GM12878 (cell line): ENCODE data around the gene NPTX1. TPM values are rescaled to one million over a fixed set of nuclear protein-coding genes. Genes with fewer than 3 reads are reported as not detected.

Source experiments
- ATAC-seq: fragments of 200-7000 bp; cut with Tn5 transposase; 3 replicates; pipeline ENCODE4 v1.9.1; 2020; ENCODE audit warnings: mild to moderate bottlenecking, moderate library complexity
- BruUV-seq: library from RNA; stranded (reverse); fragments of 400-500 nt; replicated peaks from 2 replicates; lab custom pipeline; 2021; lab: Mats Ljungman, UMichigan
- CTCF ChIA-PET: fragments of 300-600 bp; sonication (Branson Sonifier 250); formaldehyde crosslinking; extraction: SDS; loops from one replicate; lab custom pipeline; 2021; ENCODE audit warnings: inconsistent platforms; lab: Yijun Ruan, JAX
- POLR2A ChIA-PET: fragments of 350-600 bp; formaldehyde crosslinking; extraction: SDS; loops from one replicate; lab custom pipeline; 2021; ENCODE audit warnings: inconsistent platforms; lab: Charles Lee
- RAD21 ChIA-PET: fragments of 300-600 bp; sonication (Branson Sonifier 250); formaldehyde crosslinking; loops from one replicate; lab custom pipeline; 2023; ENCODE audit warnings: antibody characterized with exemption; ENCODE audit not compliant: unreplicated experiment; lab: Charles Lee
- SMC1A ChIA-PET: fragments of 300-600 bp; sonication (Branson Sonifier 250); formaldehyde crosslinking; loops from one replicate; lab custom pipeline; 2023; ENCODE audit not compliant: unreplicated experiment, uncharacterized antibody; lab: Charles Lee
- DNase-seq: peaks from one replicate; pipeline ENCODE4 v3.0.0-alpha.2; 2011; ENCODE audit warnings: low read depth, low spot score
- FAIRE-seq: peaks from 3 replicates; lab custom pipeline; 2011; peaks lifted over from hg19 to GRCh38; lab: Jason Lieb, UNC
- H2AFZ ChIP-seq: 2 replicates; pipeline ENCODE4 v1.6.0; 2011; ENCODE audit warnings: low read depth, low read length, control low read depth; ENCODE audit not compliant: control insufficient read depth
- H3K27ac ChIP-seq: 2 replicates; pipeline ENCODE4 v1.5.1; 2011; ENCODE audit warnings: control low read depth; ENCODE audit not compliant: control insufficient read depth, insufficient read depth
- H3K27me3 ChIP-seq, 2 experiments: replicated peaks in 1 of 2; 2 replicates each; pipeline versions ENCODE4 v1.6.0 to v1.6.1; 2011; ENCODE audit warnings: low read length in 1 of 2; ENCODE audit not compliant: control insufficient read depth in 2 of 2, insufficient read depth in 2 of 2
- H3K36me3 ChIP-seq, 2 experiments: 2 replicates each; pipeline ENCODE4 v1.5.1; 2011; ENCODE audit warnings: low read length in 1 of 2; ENCODE audit not compliant: control insufficient read depth in 2 of 2, insufficient read depth in 2 of 2
- H3K4me1 ChIP-seq: 2 replicates; pipeline ENCODE4 v1.6.1; 2011; ENCODE audit warnings: mild to moderate bottlenecking, low read length, moderate library complexity, mixed read lengths; ENCODE audit not compliant: control insufficient read depth, insufficient read depth
- H3K4me2 ChIP-seq: 2 replicates; pipeline ENCODE4 v1.6.0; 2011; ENCODE audit warnings: control low read depth; ENCODE audit not compliant: control insufficient read depth, insufficient read depth
- H3K4me3 ChIP-seq: fragments of 200-600 bp; sonication (generic); 2 replicates; pipeline ENCODE4 v1.5.1; 2016
- H3K79me2 ChIP-seq: 2 replicates; pipeline ENCODE4 v1.6.0; 2011; ENCODE audit warnings: low read length; ENCODE audit not compliant: control insufficient read depth, insufficient read depth
- H3K9ac ChIP-seq: 2 replicates; pipeline ENCODE4 v1.8.0; 2011; ENCODE audit warnings: low read length, control low read depth, mixed read lengths; ENCODE audit not compliant: control insufficient read depth, insufficient read depth
- H3K9me3 ChIP-seq: replicated peaks from 3 replicates; pipeline ENCODE4 v1.5.1; 2011; ENCODE audit warnings: mild to moderate bottlenecking, low read length; ENCODE audit not compliant: control insufficient read depth, insufficient read depth
- H4K20me1 ChIP-seq: 2 replicates; pipeline ENCODE4 v1.6.0; 2011; ENCODE audit not compliant: control insufficient read depth, insufficient read depth
- FOS ChIP-seq: IDR thresholded peaks from 3 replicates; pipeline ENCODE4 v1.6.1; 2011; ENCODE audit warnings: borderline replicate concordance; ENCODE audit not compliant: insufficient read length; ENCODE audit errors: extremely low read depth
- JUNB ChIP-seq: IDR thresholded peaks from 2 replicates; pipeline ENCODE4 v1.6.1; 2016; ENCODE audit warnings: antibody characterized with exemption, mild to moderate bottlenecking
- whole genome bisulfite sequencing: methylation state at CpG from one replicate; pipeline ENCODE4 v1.1.6; 2016; ENCODE audit warnings: low lambda C conversion rate; ENCODE audit not compliant: insufficient replicate concordance, insufficient coverage; ENCODE audit errors: missing lambda C conversion rate; 5-methylcytosine and 5-hydroxymethylcytosine counted together
- in situ Hi-C: fragments of 300-500 bp; cut with MboI; formaldehyde crosslinking; loops from 9 replicates; pipeline ENCODE4 v1.14.3; 2018; ENCODE audit warnings: mixed read lengths
- intact Hi-C: fragments of 100-400 bp; cut with micrococcal nuclease; formaldehyde crosslinking; loops from one replicate; pipeline ENCODE4 v1.14.2; 2022; ENCODE audit not compliant: unreplicated experiment
- polyA plus RNA-seq, 11 experiments: library from polyadenylated mRNA; depleted of rRNA in 4 of 11; unstranded in 6 of 11; stranded (reverse) in 5 of 11; fragments of >200 nt; fragmentation: Nextera tagmentation in 4 of 11; fragmentation: Illumina TruSeq in 1 of 11; extraction: Ambion mirVana in 4 of 11; extraction: Trizol in 1 of 11; gene quantifications; 1 replicate in 1 of 11; 2 replicates in 10 of 11; pipeline versions ENCODE4 v1.2.1 to v1.2.3, GENCODE V29; 2011 to 2016; ENCODE audit warnings: inconsistent platforms in 2 of 11, missing spikeins in 2 of 11, low read depth in 1 of 11
- total RNA-seq, 4 experiments: library from RNA; depleted of rRNA in 3 of 4; stranded (reverse); fragments of >200 nt in 3 of 4; fragmentation: Illumina TruSeq in 1 of 4; extraction: Trizol in 1 of 4; gene quantifications; 2 replicates each; pipeline versions ENCODE4 v1.2.1 to v1.2.3, GENCODE V29; 2013 to 2021
- TF ChIP-seq, protein P1 (sequence below), 3 experiments: IDR thresholded peaks in 2 of 3; conservative IDR thresholded peaks in 1 of 3; 2 replicates each; pipeline ENCODE4 v1.5.1; 2011; ENCODE audit warnings: low read depth in 3 of 3, low read length in 3 of 3, mild to moderate bottlenecking in 3 of 3, control low read depth in 2 of 3, moderate library complexity in 2 of 3, inconsistent platforms in 1 of 3, mixed read lengths in 1 of 3; ENCODE audit not compliant: control insufficient read depth in 2 of 3, insufficient read depth in 1 of 3; ENCODE audit errors: extremely low read depth in 1 of 3
- TF ChIP-seq, protein P2 (sequence below): IDR thresholded peaks from 2 replicates; pipeline ENCODE4 v1.6.1; 2011; ENCODE audit warnings: borderline replicate concordance, low read depth, mild to moderate bottlenecking, moderate library complexity, low read length; ENCODE audit not compliant: insufficient read depth, poor library complexity, severe bottlenecking

NPTX1 gene
- total and polyA plus RNA-seq, 10 of the 15 experiments (the other 5 are each of a cell fraction or from before 2014, with no cell fraction given): not detected

DNA sequence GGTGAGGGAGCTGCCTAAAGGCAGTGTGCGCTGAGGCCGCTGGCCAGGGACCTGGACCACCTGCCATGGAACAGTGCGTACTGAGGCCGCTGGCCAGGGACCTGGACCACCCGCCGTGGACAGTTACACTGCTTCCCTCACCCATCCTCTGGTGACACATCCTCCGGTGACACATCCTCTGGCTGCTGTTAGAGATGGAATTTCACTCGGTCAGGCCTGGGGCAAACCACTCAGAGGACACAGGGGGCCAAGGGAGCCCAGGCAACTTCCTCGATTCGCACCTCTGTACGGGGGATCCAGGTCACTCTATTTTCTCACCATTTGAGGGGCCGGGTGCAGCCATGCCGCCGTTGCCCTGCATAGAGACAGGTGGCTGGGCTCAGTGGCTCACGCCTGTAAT is 35.8 kb upstream of the NPTX1 start:
- Histone ChIP-seq H3K79me2 (no peaks in the 10 kb centered on the region), H3K4me3 (no peak overlapping the region), H3K27ac (no peak overlapping the region), H2AFZ (no peak overlapping the region), H3K4me1 (no peaks in the 10 kb centered on the region), H3K9me3 (no peaks in the 10 kb centered on the region), H3K9ac (no peak overlapping the region), H3K4me2 (no peak overlapping the region), H4K20me1 (no peaks in the 10 kb centered on the region), H3K27me3 (peaks cover 0 to 2% of the 10 kb centered on the region in 2 experiments; a peak in 1 of 4 replicates), H3K36me3 (no peaks in the 10 kb centered on the region)
- CTCF ChIA-PET: no interaction called here
- intact Hi-C loops (no loop called here), in situ Hi-C loops (no loop called here)
- POLR2A ChIA-PET: interaction anchor here (0.9 kb wide), 1 partner anchor 11 kb away, joined by 3 read pairs; no protein-coding TSS in a partner anchor
- SMC1A ChIA-PET: no interaction called here
- no peak for DNase-seq
- no TSS peak for BruUV-seq
- 69% methylated on average over 15 of the region's 15 CpGs for WGBS
- ATAC-seq: no peak
- no peak for FAIRE-seq
- TF ChIP-seq, protein P1, sequence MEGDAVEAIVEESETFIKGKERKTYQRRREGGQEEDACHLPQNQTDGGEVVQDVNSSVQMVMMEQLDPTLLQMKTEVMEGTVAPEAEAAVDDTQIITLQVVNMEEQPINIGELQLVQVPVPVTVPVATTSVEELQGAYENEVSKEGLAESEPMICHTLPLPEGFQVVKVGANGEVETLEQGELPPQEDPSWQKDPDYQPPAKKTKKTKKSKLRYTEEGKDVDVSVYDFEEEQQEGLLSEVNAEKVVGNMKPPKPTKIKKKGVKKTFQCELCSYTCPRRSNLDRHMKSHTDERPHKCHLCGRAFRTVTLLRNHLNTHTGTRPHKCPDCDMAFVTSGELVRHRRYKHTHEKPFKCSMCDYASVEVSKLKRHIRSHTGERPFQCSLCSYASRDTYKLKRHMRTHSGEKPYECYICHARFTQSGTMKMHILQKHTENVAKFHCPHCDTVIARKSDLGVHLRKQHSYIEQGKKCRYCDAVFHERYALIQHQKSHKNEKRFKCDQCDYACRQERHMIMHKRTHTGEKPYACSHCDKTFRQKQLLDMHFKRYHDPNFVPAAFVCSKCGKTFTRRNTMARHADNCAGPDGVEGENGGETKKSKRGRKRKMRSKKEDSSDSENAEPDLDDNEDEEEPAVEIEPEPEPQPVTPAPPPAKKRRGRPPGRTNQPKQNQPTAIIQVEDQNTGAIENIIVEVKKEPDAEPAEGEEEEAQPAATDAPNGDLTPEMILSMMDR (IDR thresholded peaks at IDR 0.05 in 2 of 3, conservative IDR thresholded peaks at IDR 0.05 in 1 of 3; ENCODE audit: control insufficient read depth in 2 of 3, extremely low read depth in 1 of 3, insufficient read depth in 1 of 3, low read depth in 3 of 3, low read length in 3 of 3): no peak
- RAD21 ChIA-PET: no interaction called here

DNA sequence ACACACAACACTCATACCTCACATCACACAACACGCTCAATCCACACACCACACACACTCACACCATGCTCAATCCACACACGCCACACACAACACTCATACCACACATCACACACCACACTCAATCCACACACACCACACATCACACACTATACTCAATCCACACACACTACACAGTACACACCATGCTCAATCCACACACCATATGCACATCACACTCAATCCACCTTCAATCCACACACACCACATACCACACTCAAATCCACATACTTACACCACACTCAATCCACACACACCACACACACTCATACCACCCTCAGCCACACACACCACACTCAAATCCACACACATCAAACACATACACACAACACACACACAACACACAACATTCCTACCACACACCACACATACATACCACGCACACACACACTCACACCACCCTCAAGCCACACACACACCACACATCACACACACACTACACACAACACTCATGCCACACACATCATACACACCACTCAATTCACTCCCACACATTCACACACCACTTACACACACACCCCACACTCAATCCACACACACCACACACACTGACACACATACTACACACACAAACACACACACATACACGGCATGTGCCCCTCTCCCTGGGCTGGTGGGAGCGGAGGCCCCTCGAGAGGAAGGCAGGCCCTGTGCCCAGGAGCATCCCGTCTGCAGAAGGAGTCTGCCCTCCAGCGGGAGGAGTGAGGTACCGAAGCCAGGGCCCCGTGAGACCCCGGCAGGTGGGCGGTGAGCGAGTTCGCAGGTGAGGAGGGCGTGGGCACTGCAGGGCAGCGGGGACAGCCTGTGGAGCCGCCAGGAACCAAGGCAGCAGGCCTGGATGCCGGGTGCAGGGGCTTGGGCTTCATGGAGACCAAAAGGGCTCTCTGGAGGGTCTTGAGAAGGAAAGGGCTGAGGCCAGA is 35.1 kb upstream of the NPTX1 start:
- no peaks in the 10 kb centered on the region for H3K9me3 ChIP-seq
- ChIA-PET SMC1A (no interaction called here), CTCF (no interaction called here), RAD21 (no interaction called here), POLR2A (interaction anchor here (0.9 kb wide), 1 partner anchor 10 kb away, joined by 3 read pairs; no protein-coding TSS in a partner anchor)
- FAIRE-seq (peak; percentile 41), ATAC-seq (no peak), DNase-seq (no peak)
- H3K4me3 ChIP-seq: no peak overlapping the region
- no peak overlapping the region for H3K4me2 ChIP-seq
- H3K27ac ChIP-seq: no peak overlapping the region
- in situ Hi-C loops: no loop called here
- intact Hi-C loops: no loop called here
- H3K4me1 ChIP-seq: no peaks in the 10 kb centered on the region
- peaks cover under 1 to 3% of the 10 kb centered on the region in 2 experiments; a peak in 2 of 4 replicates for H3K27me3 ChIP-seq
- H3K36me3 ChIP-seq: no peaks in the 10 kb centered on the region
- no peaks in the 10 kb centered on the region for H3K79me2 ChIP-seq
- 20% methylated on average over 18 of the region's 18 CpGs for WGBS
- H4K20me1 ChIP-seq: no peaks in the 10 kb centered on the region
- no TSS peak for BruUV-seq
- TF ChIP-seq JUNB: no peak
- no peak for TF ChIP-seq FOS
- TF ChIP-seq, protein P2, sequence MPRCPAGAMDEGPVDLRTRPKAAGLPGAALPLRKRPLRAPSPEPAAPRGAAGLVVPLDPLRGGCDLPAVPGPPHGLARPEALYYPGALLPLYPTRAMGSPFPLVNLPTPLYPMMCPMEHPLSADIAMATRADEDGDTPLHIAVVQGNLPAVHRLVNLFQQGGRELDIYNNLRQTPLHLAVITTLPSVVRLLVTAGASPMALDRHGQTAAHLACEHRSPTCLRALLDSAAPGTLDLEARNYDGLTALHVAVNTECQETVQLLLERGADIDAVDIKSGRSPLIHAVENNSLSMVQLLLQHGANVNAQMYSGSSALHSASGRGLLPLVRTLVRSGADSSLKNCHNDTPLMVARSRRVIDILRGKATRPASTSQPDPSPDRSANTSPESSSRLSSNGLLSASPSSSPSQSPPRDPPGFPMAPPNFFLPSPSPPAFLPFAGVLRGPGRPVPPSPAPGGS: peak; percentile 33
- no peak overlapping the region for H3K9ac ChIP-seq
- H2AFZ ChIP-seq: no peak overlapping the region
